GM13977 (cell line): ENCODE results near the gene HTT-AS.

ENCODE experiments used
- DNase-seq: peaks from one replicate; pipeline ENCODE4 v3.0.0; 2012; ENCODE audit warnings: low spot score
- CTCF ChIP-seq: IDR thresholded peaks from 2 replicates; pipeline ENCODE4 v1.5.1; 2012; ENCODE audit warnings: mild to moderate bottlenecking, control low read depth; ENCODE audit not compliant: insufficient read depth; ENCODE audit errors: extremely low read depth, missing control alignments
- in situ Hi-C: fragments of 300-500 bp; cut with MboI; formaldehyde crosslinking; loops from one replicate; pipeline ENCODE4 v1.12.0; 2022; ENCODE audit warnings: low sequenced_read_pairs, low pct_unique_long_range_greater_than_20kb, mixed read lengths, inconsistent platforms; ENCODE audit not compliant: unreplicated experiment

The HTT-AS gene

GRCh38 chr4:3040452-3041191 is 33.7 kb downstream of the HTT-AS start:
- no peak for TF ChIP-seq CTCF
- peak; percentile 56 for DNase-seq
- in situ Hi-C loops: no loop called here

- in situ Hi-C loops: loop anchor here (10.0 kb wide), 1 partner anchor 55 kb away; no protein-coding TSS in a partner anchor
- no peak for TF ChIP-seq CTCF
- no peak for DNase-seq
Measured at GRCh38 chr4:3039706-3040366, 34.5 kb downstream of the HTT-AS start.

- TF ChIP-seq CTCF: no peak
- in situ Hi-C loops: loop anchor here (10.0 kb wide), 1 partner anchor 53 kb away; no protein-coding TSS in a partner anchor
- no peak for DNase-seq
Measured at GRCh38 chr4:3037957-3038461, 36.3 kb downstream of the HTT-AS start.

GRCh38 chr4:3036131-3036952 is 38.0 kb downstream of the HTT-AS start:
- DNase-seq: no peak
- no peak for TF ChIP-seq CTCF
- in situ Hi-C loops: loop anchor here (10.0 kb wide), 1 partner anchor 52 kb away; no protein-coding TSS in a partner anchor

- in situ Hi-C loops: loop anchor here (10.0 kb wide), 1 partner anchor 51 kb away; no protein-coding TSS in a partner anchor
- TF ChIP-seq CTCF: no peak
- DNase-seq: no peak
Measured at GRCh38 chr4:3035674-3036073, 38.7 kb downstream of the HTT-AS start.

- in situ Hi-C loops: loop anchor here (10.0 kb wide), 1 partner anchor 50 kb away; no protein-coding TSS in a partner anchor
- no peak for DNase-seq
- TF ChIP-seq CTCF: no peak
Measured at GRCh38 chr4:3035249-3035648, 39.1 kb downstream of the HTT-AS start.
